GM12878 (cell line): ENCODE measurements around the gene SRBD1. TPM values are rescaled to one million over a fixed set of nuclear protein-coding genes. Genes with fewer than 3 reads are reported as not detected.

Experiments
- ATAC-seq: fragments of 200-7000 bp; cut with Tn5 transposase; 3 replicates; pipeline ENCODE4 v1.9.1; 2020; ENCODE audit warnings: mild to moderate bottlenecking, moderate library complexity
- BruUV-seq: library from RNA; stranded (reverse); fragments of 400-500 nt; replicated peaks from 2 replicates; lab custom pipeline; 2021; lab: Mats Ljungman, UMichigan
- CTCF ChIA-PET: fragments of 300-600 bp; sonication (Branson Sonifier 250); formaldehyde crosslinking; extraction: SDS; loops from one replicate; lab custom pipeline; 2021; ENCODE audit warnings: inconsistent platforms; lab: Yijun Ruan, JAX
- POLR2A ChIA-PET: fragments of 350-600 bp; formaldehyde crosslinking; extraction: SDS; loops from one replicate; lab custom pipeline; 2021; ENCODE audit warnings: inconsistent platforms; lab: Charles Lee
- RAD21 ChIA-PET: fragments of 300-600 bp; sonication (Branson Sonifier 250); formaldehyde crosslinking; loops from one replicate; lab custom pipeline; 2023; ENCODE audit warnings: antibody characterized with exemption; ENCODE audit not compliant: unreplicated experiment; lab: Charles Lee
- SMC1A ChIA-PET: fragments of 300-600 bp; sonication (Branson Sonifier 250); formaldehyde crosslinking; loops from one replicate; lab custom pipeline; 2023; ENCODE audit not compliant: unreplicated experiment, uncharacterized antibody; lab: Charles Lee
- DNase-seq: peaks from one replicate; pipeline ENCODE4 v3.0.0-alpha.2; 2011; ENCODE audit warnings: low read depth, low spot score
- FAIRE-seq: peaks from 3 replicates; lab custom pipeline; 2011; peaks lifted over from hg19 to GRCh38; lab: Jason Lieb, UNC
- H2AFZ ChIP-seq: 2 replicates; pipeline ENCODE4 v1.6.0; 2011; ENCODE audit warnings: low read depth, low read length, control low read depth; ENCODE audit not compliant: control insufficient read depth
- H3K27ac ChIP-seq: 2 replicates; pipeline ENCODE4 v1.5.1; 2011; ENCODE audit warnings: control low read depth; ENCODE audit not compliant: control insufficient read depth, insufficient read depth
- H3K27me3 ChIP-seq, 2 experiments: replicated peaks in 1 of 2; 2 replicates each; pipeline versions ENCODE4 v1.6.0 to v1.6.1; 2011; ENCODE audit warnings: low read length in 1 of 2; ENCODE audit not compliant: control insufficient read depth in 2 of 2, insufficient read depth in 2 of 2
- H3K36me3 ChIP-seq, 2 experiments: 2 replicates each; pipeline ENCODE4 v1.5.1; 2011; ENCODE audit warnings: low read length in 1 of 2; ENCODE audit not compliant: control insufficient read depth in 2 of 2, insufficient read depth in 2 of 2
- H3K4me1 ChIP-seq: 2 replicates; pipeline ENCODE4 v1.6.1; 2011; ENCODE audit warnings: mild to moderate bottlenecking, low read length, moderate library complexity, mixed read lengths; ENCODE audit not compliant: control insufficient read depth, insufficient read depth
- H3K4me2 ChIP-seq: 2 replicates; pipeline ENCODE4 v1.6.0; 2011; ENCODE audit warnings: control low read depth; ENCODE audit not compliant: control insufficient read depth, insufficient read depth
- H3K4me3 ChIP-seq: fragments of 200-600 bp; sonication (generic); 2 replicates; pipeline ENCODE4 v1.5.1; 2016
- H3K79me2 ChIP-seq: 2 replicates; pipeline ENCODE4 v1.6.0; 2011; ENCODE audit warnings: low read length; ENCODE audit not compliant: control insufficient read depth, insufficient read depth
- H3K9ac ChIP-seq: 2 replicates; pipeline ENCODE4 v1.8.0; 2011; ENCODE audit warnings: low read length, control low read depth, mixed read lengths; ENCODE audit not compliant: control insufficient read depth, insufficient read depth
- H3K9me3 ChIP-seq: replicated peaks from 3 replicates; pipeline ENCODE4 v1.5.1; 2011; ENCODE audit warnings: mild to moderate bottlenecking, low read length; ENCODE audit not compliant: control insufficient read depth, insufficient read depth
- H4K20me1 ChIP-seq: 2 replicates; pipeline ENCODE4 v1.6.0; 2011; ENCODE audit not compliant: control insufficient read depth, insufficient read depth
- BACH1 ChIP-seq: fragments of 450-650 bp; IDR thresholded peaks from 2 replicates; pipeline ENCODE4 v1.6.1; 2017; ENCODE audit warnings: mild to moderate bottlenecking, borderline replicate concordance
- FOXM1 ChIP-seq: IDR thresholded peaks from 2 replicates; pipeline ENCODE4 v1.6.1; 2012; ENCODE audit warnings: low read depth, mild to moderate bottlenecking, inconsistent platforms, low read length, moderate library complexity
- MYC ChIP-seq: IDR thresholded peaks from 2 replicates; pipeline ENCODE4 v1.6.1; 2011; ENCODE audit warnings: mild to moderate bottlenecking, low read length, moderate library complexity, inconsistent platforms; ENCODE audit not compliant: insufficient read depth, insufficient replicate concordance, insufficient read length, severe bottlenecking
- NR2F1 ChIP-seq: fragments of 450-650 bp; conservative IDR thresholded peaks from 2 replicates; pipeline ENCODE4 v1.6.1; 2017; ENCODE audit warnings: mild to moderate bottlenecking
- RUNX3 ChIP-seq: IDR thresholded peaks from 2 replicates; pipeline ENCODE4 v1.6.1; 2012; ENCODE audit warnings: low read length, inconsistent platforms
- SMC3 ChIP-seq: IDR thresholded peaks from 2 replicates; pipeline ENCODE4 v1.6.1; 2011; ENCODE audit warnings: low read length, improper control_type of control experiment, borderline replicate concordance
- ZNF592 ChIP-seq: fragments of 450-650 bp; IDR thresholded peaks from 2 replicates; pipeline ENCODE4 v1.6.1; 2017; ENCODE audit warnings: mild to moderate bottlenecking, moderate library complexity
- ZZZ3 ChIP-seq: IDR thresholded peaks from 2 replicates; pipeline ENCODE4 v1.6.1; 2011; ENCODE audit warnings: low read depth; ENCODE audit not compliant: control insufficient read depth, insufficient read length
- WGBS: methylation state at CpG from one replicate; pipeline ENCODE4 v1.1.6; 2016; ENCODE audit warnings: low lambda C conversion rate; ENCODE audit not compliant: insufficient replicate concordance, insufficient coverage; ENCODE audit errors: missing lambda C conversion rate; 5-methylcytosine and 5-hydroxymethylcytosine counted together
- in situ Hi-C: fragments of 300-500 bp; cut with MboI; formaldehyde crosslinking; loops from 9 replicates; pipeline ENCODE4 v1.14.3; 2018; ENCODE audit warnings: mixed read lengths
- intact Hi-C: fragments of 100-400 bp; cut with micrococcal nuclease; formaldehyde crosslinking; loops from one replicate; pipeline ENCODE4 v1.14.2; 2022; ENCODE audit not compliant: unreplicated experiment
- polyA plus RNA-seq, 11 experiments: library from polyadenylated mRNA; depleted of rRNA in 4 of 11; unstranded in 6 of 11; stranded (reverse) in 5 of 11; fragments of >200 nt; fragmentation: Nextera tagmentation in 4 of 11; fragmentation: Illumina TruSeq in 1 of 11; extraction: Ambion mirVana in 4 of 11; extraction: Trizol in 1 of 11; gene quantifications; 1 replicate in 1 of 11; 2 replicates in 10 of 11; pipeline versions ENCODE4 v1.2.1 to v1.2.3, GENCODE V29; 2011 to 2016; ENCODE audit warnings: inconsistent platforms in 2 of 11, missing spikeins in 2 of 11, low read depth in 1 of 11
- total RNA-seq, 4 experiments: library from RNA; depleted of rRNA in 3 of 4; stranded (reverse); fragments of >200 nt in 3 of 4; fragmentation: Illumina TruSeq in 1 of 4; extraction: Trizol in 1 of 4; gene quantifications; 2 replicates each; pipeline versions ENCODE4 v1.2.1 to v1.2.3, GENCODE V29; 2013 to 2021
- TF ChIP-seq, protein P1 (sequence below): IDR thresholded peaks from 2 replicates; pipeline ENCODE4 v1.6.1; 2011; ENCODE audit warnings: mild to moderate bottlenecking, low read depth, low read length, moderate library complexity; ENCODE audit not compliant: insufficient replicate concordance

SRBD1 gene
- total and polyA plus RNA-seq, 10 of the 15 experiments (the other 5 are each of a cell fraction or from before 2014, with no cell fraction given): 9.7 to 33.1 (median 20.1) TPM

DNA sequence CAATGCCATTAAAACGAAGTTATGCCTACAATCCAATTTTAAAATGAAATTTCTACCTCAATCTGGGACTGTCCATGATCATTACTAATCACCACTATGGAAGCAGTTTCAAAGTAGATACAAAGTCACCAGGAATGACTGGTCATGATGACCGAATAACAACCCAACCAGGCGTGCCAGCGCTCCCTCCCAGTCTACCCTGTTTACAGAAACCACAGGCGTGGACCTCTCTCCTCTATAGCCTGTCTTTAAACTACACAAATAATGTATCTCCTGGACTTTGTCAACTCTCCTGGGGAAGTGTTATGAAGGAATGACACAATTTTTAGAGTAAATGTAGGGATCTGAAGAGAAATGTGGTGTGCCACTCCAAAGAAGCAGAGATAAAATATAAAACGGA lies 150.2 kb downstream of the SRBD1 start:
- H3K4me1 ChIP-seq: no peaks in the 10 kb centered on the region
- no peaks in the 10 kb centered on the region; a peak in 2 of 4 replicates for H3K36me3 ChIP-seq
- in situ Hi-C loops (no loop called here), intact Hi-C loops (no loop called here)
- H3K79me2 ChIP-seq: no peaks in the 10 kb centered on the region
- ChIA-PET RAD21 (no interaction called here), CTCF (no interaction called here), POLR2A (no interaction called here), SMC1A (no interaction called here)
- H3K4me3 ChIP-seq: no peak overlapping the region
- DNase-seq (no peak), FAIRE-seq (no peak), ATAC-seq (no peak)
- H2AFZ ChIP-seq: no peak overlapping the region
- H3K27ac ChIP-seq: no peak overlapping the region
- TF ChIP-seq FOXM1: no peak
- TF ChIP-seq RUNX3: no peak
- TF ChIP-seq ZZZ3: no peak
- TF ChIP-seq, protein P1, sequence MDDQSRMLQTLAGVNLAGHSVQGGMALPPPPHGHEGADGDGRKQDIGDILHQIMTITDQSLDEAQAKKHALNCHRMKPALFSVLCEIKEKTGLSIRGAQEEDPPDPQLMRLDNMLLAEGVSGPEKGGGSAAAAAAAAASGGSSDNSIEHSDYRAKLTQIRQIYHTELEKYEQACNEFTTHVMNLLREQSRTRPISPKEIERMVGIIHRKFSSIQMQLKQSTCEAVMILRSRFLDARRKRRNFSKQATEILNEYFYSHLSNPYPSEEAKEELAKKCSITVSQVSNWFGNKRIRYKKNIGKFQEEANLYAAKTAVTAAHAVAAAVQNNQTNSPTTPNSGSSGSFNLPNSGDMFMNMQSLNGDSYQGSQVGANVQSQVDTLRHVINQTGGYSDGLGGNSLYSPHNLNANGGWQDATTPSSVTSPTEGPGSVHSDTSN: no peak
- TF ChIP-seq BACH1: no peak
- no TSS peak for BruUV-seq
- no peaks in the 10 kb centered on the region for H4K20me1 ChIP-seq
- WGBS: 92% methylated on average over 6 of the region's 6 CpGs
- no peak overlapping the region for H3K9ac ChIP-seq
- no peak overlapping the region for H3K4me2 ChIP-seq
- no peaks in the 10 kb centered on the region for H3K27me3 ChIP-seq
- no peaks in the 10 kb centered on the region for H3K9me3 ChIP-seq

DNA sequence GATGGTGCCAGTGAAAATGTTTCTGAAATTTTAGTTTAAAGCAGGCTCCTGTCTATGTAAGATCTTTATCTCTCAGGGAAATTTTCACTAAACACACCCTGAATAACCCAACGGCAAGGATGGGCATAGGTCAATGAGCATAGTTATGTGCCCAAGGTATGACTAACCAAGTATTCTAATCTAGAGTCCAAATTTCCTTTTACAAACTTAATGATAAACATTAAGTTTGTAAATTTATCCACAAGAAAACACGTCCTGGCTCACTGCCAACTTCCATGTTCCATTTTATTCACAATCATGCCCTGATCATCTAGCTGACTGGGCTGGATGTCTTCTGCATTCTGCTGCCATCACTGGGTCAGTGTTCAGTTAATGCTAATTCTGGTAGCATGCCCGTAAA lies 151.2 kb downstream of the SRBD1 start:
- H3K36me3 ChIP-seq: no peaks in the 10 kb centered on the region; a peak in 2 of 4 replicates
- no peaks in the 10 kb centered on the region for H3K79me2 ChIP-seq
- H3K27me3 ChIP-seq: no peaks in the 10 kb centered on the region
- no peak overlapping the region for H3K27ac ChIP-seq
- H3K4me1 ChIP-seq: no peaks in the 10 kb centered on the region
- no TSS peak for BruUV-seq
- H3K9ac ChIP-seq: no peak overlapping the region
- FAIRE-seq (no peak), ATAC-seq (no peak), DNase-seq (no peak)
- intact Hi-C loops: no loop called here
- POLR2A ChIA-PET: no interaction called here
- 94% methylated on average over 3 of the region's 3 CpGs for WGBS
- RAD21 ChIA-PET: no interaction called here
- no peaks in the 10 kb centered on the region for H4K20me1 ChIP-seq
- SMC1A ChIA-PET: no interaction called here
- in situ Hi-C loops: no loop called here
- no peak overlapping the region for H3K4me2 ChIP-seq
- no peak overlapping the region for H2AFZ ChIP-seq
- no peaks in the 10 kb centered on the region for H3K9me3 ChIP-seq
- no peak overlapping the region for H3K4me3 ChIP-seq
- TF ChIP-seq NR2F1 (no peak), ZNF592 (no peak), MYC (no peak), SMC3 (no peak)
- CTCF ChIA-PET: no interaction called here
